CD4-positive, alpha-beta T cell treated with Interleukin-1 beta for 1 hour (primary cell): ENCODE measurements around the gene ACSM6.

Source experiments
- DNase-seq, 2 donors: peaks; one replicate each; pipeline ENCODE4 v3.0.0-alpha.2; 2020 to 2022

Gene ACSM6

DNA sequence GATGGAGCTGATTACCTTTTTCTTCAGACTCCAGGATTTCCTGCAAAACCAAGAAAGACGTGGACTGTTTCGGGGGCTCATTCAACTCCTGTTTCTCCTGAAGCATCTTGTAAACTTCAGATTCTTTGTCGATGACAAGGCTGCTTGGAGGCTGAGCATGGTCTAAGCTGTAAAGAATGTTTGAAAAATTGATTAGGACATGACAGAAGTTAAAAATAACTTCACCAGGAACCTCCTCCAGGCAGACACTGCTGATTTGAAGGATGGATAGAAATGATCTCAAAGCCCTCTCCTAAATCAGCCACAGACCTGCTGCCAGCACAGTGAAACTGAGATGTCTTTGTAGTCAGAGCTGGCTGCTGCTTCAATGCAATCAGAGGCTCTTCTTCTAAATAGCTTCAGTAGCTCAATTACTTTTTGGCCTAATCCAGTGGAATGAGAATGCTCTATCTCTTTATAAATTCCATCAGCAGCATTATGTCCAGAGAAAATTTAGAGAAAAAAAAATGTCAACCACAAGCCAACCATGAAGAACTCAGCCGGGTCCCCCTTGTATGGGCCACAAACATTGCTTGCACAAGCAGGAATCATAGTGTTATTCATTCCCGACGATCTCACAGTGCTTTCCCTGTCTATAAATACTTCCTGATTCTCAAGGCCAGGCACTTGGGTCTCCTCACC, 53.3 kb downstream of the ACSM6 start:
- no peak for DNase-seq

DNA sequence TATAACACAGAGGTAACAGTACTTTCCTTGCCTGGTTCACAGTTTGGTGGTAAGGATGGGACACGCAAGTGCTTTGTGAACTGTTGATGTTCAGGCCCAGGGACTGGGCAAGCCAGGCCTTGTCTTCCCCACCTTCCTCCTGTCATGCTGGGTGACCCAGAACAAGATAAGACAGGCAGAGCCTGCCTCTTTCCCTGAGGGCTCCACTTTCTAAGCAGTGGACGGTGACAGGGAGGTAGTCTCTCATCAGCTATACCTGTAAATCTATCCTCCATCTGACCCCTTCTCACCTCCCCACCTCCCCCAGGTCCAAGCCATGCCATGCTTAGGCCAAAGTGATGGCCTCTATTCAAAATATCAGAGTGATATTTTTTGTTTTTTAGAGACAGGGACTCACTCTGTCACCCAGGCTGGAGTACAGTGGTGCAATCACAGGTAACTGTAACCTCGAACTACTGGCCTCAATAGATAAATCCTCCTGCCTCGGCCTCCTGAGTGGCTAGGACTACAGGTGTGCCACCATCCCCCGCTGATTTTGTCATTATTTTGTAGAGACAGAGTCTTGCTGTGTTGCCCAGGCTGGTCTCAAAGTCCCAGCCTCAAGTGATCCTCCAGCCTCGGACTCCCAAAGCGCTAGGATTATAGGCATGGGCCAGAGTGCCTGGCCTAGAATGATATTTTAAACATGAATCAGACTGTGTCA, 54.0 kb downstream of the ACSM6 start:
- DNase-seq, result no peak

DNA sequence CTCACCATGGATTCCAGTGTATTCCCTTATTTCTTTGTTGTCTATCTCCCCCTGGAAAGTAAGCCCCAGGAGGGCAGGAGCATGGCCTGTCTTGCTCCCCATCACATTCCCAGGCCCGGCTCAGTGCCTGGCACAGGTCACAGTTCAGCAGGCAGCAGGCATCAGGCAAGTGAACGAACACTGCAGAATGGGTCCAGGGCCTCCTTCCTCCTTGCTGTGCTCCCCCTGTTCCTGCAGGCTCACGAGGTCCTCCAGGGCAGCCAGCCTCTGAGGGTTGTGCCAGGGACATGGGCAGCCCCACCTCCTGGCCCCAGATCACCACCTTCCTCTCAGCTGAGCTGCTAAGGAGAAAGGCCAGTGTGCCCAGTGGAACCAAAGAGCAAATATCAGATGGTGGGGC, 55.0 kb downstream of the ACSM6 start:
- no peak for DNase-seq

DNA sequence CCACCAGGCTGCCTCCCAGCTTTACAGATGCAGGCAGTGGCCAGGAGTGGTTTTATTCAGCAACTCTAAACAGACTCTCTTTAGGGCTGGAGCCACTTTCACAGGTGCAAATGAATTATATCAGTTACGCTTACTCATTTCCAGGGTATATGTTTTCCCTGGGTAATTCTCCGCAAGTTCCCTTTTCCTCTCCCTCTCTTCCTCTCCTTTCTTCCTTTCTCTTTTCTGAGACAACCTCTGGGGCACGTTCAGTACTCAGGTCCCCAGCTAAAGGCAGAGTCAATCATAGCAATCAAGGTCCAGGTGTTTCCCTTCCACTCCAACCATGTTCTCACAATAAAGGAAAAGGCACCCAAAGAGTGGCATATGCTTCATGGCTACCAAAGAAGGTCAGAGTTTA, 55.4 kb downstream of the ACSM6 start:
- DNase-seq, result no peak

DNA sequence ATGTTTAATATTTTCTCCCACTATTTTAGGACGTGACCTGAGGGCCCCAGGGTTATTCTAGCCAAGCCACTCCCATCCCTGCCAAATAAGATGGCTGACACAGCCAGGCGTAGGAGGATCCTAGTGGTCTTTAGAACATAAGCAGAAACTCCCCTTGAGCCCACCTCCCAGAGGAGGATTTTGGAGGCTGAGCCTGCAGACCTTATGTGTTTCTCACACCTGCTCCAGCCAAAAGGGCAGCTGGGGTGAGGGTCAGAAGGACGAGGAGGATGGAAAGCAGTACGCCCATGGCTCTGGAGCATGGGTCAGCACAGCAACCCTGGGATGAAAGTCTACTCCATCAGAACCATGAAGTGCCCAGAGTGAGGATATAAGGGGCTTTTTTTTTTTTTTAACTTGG, 56.8 kb downstream of the ACSM6 start:
- no peak for DNase-seq

DNA sequence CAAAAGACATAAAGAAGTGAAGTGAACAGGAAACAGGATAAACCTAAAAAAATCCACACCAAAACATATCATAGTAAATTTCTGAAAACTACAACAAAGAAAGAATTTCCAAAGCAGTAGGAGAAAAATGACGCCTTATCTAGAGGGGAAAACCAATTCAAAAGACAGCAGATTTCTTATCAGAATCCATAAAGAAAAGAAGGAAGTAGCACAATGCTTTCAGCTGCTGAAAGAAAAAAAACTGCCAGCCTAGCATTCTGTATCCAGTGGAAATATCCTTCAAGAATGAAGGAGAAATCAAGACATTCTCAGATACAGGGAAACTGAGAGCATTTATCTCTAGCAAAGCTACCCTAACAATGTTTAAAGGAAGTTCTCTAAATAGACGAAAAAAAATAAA, 59.0 kb downstream of the ACSM6 start:
- DNase-seq, result no peak

DNA sequence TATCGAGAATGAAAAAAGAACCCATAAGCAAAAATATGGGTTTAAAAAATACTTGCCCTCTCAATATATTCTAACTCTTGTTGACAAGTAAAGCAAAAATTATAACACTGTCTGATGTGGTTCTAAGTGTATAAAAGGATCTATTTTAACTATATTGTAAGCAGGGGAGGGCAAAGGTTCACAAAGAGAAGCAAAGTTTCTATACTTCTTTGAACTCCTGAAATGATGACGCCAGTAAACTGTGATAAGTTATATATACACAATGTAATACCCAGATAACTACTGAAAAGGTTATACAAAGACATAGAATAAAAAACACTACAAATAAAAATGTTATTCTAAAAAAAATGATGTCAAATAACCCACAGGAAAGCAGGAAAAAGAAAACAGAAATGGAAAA, 59.6 kb downstream of the ACSM6 start:
- DNase-seq, result no peak

DNA sequence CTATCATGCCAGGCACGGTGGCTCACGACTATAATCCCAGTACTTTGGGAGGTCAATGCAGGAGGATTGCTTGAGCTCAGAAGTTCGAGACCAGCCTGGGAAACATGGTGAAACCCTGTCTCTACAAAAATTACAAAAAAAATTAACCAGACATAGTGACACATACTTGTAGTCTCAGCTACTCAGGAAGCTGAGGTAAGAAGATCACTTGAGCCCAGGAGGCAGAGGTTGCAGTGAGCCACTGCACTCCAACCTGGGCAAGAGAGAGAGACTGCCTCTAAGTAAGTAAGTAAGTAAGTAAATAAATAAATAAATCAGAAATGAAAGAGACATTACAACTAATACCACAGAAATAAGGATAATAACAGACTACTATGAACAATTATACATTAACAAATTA, 60.6 kb downstream of the ACSM6 start:
- DNase-seq, result no peak

DNA sequence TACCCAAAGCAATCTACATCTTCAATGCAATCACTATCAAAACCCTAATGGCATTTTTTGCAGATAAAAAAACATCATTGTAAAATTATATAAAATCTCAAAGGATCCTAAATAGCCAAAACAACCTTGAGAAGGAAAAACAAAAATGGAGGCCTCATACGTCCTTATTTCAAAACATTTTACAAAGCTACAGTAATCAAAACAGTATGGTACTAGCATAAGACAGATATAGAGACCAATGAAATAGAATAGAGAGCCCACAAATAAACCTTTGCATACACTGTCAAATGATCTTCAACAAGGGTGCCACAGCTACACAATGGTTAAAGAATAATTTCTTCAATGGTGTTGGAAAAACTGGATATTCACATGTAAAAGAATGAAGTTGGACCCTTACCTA, 62.2 kb downstream of the ACSM6 start:
- no peak for DNase-seq

DNA sequence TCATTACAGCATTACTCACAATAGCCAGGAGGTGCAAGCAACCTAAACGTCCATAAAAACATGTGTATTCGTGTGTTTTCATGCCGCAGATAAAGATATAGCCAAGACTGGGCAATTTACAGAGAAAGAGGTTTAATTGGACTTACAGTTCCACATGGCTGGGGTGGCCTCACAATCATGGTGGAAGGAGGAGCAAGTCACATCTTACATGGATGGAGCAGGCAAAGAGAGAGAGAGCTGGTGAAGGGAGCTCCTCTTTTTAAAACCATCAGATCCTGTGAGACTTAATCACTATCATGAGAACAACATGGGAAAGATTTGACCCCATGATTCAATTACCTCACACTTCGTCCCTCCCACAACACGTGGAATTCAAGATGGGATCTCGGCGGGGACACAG, 63.8 kb downstream of the ACSM6 start:
- DNase-seq, result no peak

DNA sequence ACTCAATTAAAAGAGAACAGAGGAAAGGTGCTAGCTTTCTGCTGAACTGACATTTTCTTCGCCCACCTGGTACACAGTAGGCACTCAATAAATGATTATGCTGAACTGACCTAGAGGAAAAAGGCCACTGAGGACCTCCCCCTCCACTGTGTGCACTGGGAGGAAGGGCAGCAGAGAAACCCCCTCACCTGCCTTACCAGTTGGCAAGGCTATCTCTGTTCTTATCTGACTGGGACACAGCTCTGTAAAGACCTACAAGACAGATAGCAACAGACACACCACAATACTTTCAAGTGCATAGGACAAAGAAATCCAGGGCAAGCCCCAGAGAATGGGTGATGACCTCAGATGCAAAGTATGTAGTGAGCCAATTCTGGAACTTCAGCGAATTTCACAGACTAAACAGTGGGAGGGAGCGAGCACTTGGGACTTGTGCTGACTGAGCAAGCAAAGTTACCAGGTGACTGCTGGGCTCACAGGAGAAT, 66.4 kb downstream of the ACSM6 start:
- DNase-seq, result no peak

DNA sequence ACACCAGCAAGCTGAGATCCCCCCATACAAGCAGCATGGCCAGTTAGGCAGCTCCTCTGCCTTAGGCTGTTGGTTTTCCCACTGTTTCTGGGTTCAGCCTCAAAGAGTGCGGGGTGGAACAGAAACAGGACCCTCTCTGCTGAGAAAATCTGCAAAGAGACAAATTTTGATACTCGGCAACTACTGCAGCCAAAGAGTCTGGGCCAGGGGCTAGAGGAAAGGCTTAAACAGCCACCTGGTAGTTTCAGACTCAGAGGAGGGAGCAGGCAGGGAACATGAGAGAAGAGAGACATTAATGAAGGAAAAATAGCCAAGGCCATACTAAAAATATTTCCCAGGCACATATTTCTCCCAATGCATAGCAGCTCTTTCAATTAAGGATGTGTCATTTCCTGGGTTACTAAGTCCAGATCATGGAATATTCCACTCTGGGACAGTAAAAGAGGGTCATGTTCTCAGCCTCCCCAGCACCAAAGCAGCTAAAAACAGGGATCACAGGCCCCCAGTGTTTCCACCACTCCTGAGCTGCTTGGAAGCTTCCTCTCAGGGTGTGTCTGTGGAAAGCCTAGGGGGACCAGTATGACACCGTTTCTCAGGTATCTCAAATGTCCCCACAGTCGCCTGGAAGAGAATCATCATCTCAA, 67.0 kb downstream of the ACSM6 start:
- no peak for DNase-seq

DNA sequence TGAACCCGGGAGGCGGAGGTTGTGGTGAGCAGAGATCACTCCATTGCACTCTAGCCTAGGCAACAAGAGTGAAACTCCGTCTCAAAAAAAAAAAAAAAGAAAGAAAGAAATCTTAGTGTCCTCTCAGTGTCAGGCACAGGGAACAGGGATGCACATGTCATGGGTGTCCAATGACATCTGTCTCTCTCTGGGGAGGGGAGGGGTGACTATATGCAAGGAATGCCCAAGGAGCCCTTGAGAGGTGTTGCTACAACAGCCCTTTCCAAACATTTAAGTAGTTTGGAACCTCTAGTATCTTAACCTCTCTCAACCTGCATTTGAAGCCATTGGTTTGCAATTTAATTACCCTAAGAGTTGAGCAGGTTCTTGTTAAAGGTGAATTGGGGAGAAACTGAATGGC, 67.9 kb downstream of the ACSM6 start:
- no peak for DNase-seq

DNA sequence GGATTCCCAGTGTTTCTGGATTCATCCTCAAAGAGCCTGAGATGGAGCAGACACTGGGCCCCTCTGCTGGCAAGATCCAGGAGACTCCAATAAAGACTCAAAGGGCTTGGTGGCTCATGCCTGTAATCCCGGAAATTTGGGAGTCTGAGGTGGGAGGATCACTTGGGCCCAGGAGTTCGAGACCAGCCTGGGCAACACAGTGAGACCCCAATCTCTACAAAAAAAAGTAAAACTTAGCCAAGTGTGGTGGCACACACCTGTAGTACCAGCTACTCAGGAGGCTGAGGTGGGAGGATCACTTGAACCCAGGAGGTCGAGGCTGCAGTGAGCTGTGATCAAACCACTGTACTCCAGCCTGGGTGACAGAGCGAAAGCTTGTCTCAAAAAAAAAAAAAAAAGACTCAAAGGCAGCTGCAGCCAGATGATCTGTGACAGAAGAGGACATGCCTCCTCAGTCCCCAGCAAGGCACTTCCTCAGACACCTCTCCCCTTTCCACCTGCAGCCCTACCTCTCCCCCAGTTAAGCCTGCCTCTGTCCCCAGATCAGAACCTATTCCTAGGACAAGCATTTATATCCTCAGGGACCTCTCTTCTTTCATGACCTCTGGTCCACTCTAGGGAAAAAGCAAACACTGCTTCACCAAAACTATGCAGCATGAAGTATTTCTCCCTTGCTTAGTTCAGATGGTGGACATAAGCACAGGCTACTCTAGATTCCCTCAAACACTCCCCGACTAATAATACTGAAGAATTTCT, 68.9 kb downstream of the ACSM6 start:
- DNase-seq, result peak in 1 of 2 donors; percentile 14

DNA sequence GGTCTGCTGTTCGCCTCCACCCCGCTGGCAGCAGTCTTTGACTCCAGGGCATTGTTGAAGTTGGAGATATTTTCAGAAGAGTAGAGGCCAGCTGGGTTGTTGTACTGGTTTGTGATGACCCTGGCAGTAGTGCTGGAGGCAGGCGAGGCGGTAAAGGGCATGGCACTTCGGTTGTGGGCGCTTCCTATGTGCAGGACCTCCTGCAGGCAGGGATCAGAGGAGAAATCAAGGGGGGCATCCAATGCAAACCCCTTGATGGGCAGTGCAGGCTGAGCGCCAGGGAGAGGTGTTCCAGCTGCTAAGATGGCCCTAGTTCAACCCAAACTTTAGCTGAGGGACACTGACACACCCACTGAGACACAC, 69.8 kb downstream of the ACSM6 start:
- DNase-seq, result no peak

DNA sequence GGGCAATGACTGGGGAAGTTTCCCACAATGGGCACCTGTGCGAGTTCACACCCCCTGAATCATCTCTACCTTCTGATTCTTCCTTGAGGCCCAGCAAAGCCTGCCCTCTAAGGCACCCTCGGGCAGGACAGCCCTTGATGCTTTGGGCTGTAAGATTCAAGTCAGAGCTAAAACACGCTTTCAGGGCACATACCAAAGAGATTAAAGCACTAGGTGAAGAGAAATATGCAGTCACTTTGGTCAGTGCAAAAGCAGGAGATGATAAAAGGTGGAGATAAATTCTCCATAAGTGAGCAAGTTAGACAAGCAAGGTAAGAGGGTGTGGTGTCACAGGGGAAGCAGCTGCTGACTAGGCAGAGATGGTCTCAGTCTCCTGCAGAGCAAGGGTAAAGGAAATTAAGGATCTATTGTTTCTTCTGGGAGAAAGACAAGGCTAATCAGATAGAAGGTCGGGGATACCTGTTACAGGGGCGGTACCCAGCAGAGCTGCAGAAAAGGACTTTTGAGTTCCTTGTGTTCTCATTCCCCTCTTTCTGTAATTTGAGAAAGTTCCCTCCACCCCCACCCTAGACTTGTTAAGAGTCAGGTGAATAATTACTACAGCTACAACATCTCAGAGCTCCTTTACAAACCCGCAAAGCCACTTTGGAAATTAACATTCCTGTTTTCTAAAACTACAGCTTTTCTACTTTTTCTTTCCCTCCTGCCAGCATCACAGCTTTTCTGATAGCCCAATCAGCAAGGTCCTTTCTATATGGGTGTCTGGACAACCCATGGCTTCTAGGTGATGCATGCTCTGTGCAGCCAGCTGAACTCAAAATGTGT, 70.4 kb downstream of the ACSM6 start:
- no peak for DNase-seq

DNA sequence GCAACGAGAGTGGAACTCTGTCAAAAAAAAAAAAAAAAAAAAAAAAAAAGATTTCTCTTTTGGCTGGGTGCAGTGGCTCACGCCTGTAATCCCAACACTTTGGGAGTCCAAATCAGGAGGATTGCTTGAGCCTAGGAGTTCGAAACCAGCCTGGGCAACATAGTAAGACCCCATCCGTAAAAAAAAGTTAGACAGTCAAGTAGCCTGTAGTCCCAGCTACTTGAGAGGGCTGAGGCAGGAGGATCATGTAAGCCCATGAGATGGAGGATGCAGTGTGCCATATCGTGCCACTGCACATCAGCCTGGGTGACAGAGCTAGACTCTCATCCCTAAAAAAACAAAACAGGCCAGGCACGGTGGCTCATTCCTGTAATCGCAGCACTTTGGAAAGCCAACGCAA, 71.5 kb downstream of the ACSM6 start:
- DNase-seq, result no peak

DNA sequence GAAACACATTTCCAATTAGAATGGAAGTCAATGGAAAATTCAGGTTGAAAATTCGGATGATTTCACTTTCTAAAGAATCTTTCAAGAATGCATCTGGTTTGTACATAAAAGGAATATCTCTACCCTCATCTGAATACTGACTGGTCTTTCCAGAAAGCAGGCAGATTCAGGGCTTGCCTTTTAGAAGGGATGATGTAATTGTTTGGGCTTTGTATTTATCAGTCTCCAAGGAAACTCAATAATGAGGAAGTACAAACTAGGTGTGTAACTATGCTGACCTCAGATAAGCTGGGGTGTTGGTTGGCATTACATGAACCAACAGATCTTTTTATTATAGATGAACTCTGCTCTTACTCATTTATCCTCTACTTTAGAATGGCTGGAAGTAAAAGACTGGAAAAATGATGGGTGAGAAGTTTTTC, 72.6 kb downstream of the ACSM6 start:
- DNase-seq, result peak; percentile 23 to 35

DNA sequence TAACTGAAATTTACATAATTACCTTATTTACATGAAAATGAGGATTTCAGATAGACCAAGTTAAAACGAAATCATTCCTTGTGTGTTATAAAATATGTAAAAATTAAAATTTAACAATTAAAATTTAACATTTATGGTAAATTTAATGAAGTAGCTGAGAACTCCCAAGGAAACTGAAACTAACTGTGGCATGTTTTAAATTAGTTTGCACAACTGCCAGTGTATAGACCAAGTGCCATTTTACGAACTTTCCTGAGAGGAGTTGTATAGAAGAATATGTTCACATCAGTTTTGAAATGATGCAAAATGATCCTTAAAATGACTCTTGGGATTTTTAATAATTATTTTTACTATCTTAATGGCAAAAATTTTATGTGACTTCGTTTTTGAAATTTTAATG, 73.2 kb downstream of the ACSM6 start:
- DNase-seq, result no peak

DNA sequence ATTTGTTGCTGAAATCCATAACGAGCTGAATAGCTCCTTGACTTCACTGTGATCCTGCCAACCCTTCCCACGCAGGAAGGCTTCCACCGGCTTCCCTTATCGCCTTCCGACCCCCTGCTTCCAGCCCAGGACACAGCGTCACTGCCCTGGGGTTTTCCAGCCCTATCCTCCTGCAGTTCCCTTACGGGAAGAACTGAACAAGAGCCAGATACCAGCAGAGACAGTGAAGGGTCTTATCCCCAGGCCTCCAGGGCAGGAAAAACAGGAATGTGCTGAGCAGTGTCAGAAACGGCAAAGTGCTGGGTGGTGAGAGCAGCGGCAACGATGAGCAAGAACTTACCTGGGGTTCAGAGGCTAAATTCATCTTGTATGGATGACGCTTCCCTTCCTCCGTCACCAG, 74.4 kb downstream of the ACSM6 start:
- DNase-seq, result no peak

DNA sequence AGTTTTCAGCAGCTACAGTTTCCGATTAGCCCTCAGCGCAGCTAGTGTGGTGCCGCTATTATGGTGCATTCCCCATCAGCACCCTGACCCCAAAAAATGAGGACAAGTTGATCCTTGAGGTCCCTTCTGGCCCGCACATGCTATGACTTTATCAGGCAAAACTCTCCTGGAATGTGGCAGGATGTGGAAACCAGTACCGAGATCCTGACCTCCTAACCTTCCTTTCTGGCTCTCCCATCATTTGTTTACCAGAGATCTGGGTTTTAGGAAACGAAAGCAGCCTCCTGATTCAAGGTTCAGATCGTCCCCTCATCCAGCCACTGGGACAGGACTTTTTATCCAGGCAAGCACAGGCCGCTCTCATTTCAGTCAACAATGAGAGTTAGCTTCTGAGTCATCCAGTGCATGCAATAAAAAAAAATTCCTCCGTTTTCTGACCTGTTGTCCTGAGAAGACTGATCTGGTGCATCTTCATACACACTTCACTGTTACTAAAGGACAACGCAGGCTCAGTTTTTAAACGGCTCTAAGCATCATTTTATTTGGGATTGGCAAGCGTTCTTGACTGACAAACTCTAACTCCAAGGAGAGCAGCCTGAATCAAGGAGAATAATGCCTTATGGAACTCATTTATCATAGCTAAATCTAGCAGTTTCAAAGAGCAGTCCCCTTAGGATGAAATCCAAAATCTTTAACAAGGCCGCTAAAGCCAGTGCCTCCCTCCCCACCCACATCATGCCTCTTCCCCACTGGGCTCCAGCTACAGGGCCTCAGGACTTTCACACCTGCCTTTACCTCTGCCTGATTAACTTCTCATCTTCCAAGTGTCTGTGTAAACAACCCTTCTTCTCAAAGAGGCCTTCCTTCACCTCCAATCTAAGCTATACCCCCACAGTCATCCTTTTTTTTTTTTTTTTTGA, 79.6 kb downstream of the ACSM6 start:
- DNase-seq, result no peak
